HG02973 (cell line): ENCODE data around the gene ICOS.
A peak's percentile ranks its signal among the peaks of the same experiment; 100 is the strongest.
"Not testable (repeated sequence)": the region's sequence is repeated elsewhere in the genome, so short reads cannot be mapped to it uniquely, and the experiment has no call there.

Experiments
- ATAC-seq: cut with Tn5 transposase; IDR thresholded peaks from one replicate; pipeline ENCODE4 v1.9.1; 2021; ENCODE audit warnings: moderate library complexity; ENCODE audit not compliant: unreplicated experiment

Gene ICOS

GRCh38 chr2:203973000-203973399 lies 36.4 kb downstream of the ICOS start:
- peak; percentile 59 for ATAC-seq

GRCh38 chr2:203973676-203974075 lies 37.1 kb downstream of the ICOS start:
- no peak for ATAC-seq

GRCh38 chr2:203975912-203976311 lies 39.3 kb downstream of the ICOS start:
- ATAC-seq, result no peak

GRCh38 chr2:203982276-203982675 lies 45.7 kb downstream of the ICOS start:
- no peak for ATAC-seq

- ATAC-seq, result no peak
These were observed 46.6 kb downstream of the ICOS start for GRCh38 chr2:203983064-203983715.

- not testable (repeated sequence) for ATAC-seq
These were observed 49.4 kb downstream of the ICOS start for GRCh38 chr2:203985978-203986377.

- ATAC-seq, result no peak
These were observed 51.4 kb downstream of the ICOS start for GRCh38 chr2:203987959-203988358.

GRCh38 chr2:203988500-203989260 lies 52.1 kb downstream of the ICOS start:
- ATAC-seq, result no peak

GRCh38 chr2:203989521-203989920 lies 53.0 kb downstream of the ICOS start:
- ATAC-seq, result no peak

GRCh38 chr2:203992509-203992908 lies 55.9 kb downstream of the ICOS start:
- no peak for ATAC-seq

- no peak for ATAC-seq
These were observed 56.4 kb downstream of the ICOS start for GRCh38 chr2:203993011-203993410.

- ATAC-seq, result no peak
These were observed 57.0 kb downstream of the ICOS start for GRCh38 chr2:203993560-203993959.

GRCh38 chr2:203994735-203995134 lies 58.2 kb downstream of the ICOS start:
- ATAC-seq, result no peak

- ATAC-seq, result no peak
These were observed 60.1 kb downstream of the ICOS start for GRCh38 chr2:203996692-203997091.

GRCh38 chr2:203997481-203997880 lies 60.9 kb downstream of the ICOS start:
- peak; percentile 49 for ATAC-seq

- no peak for ATAC-seq
These were observed 61.6 kb downstream of the ICOS start for GRCh38 chr2:203997980-203998809.

GRCh38 chr2:203999835-204000234 lies 63.3 kb downstream of the ICOS start:
- ATAC-seq, result no peak

- ATAC-seq, result no peak
These were observed 63.9 kb downstream of the ICOS start for GRCh38 chr2:204000446-204000845.

GRCh38 chr2:204003276-204003990 lies 66.9 kb downstream of the ICOS start:
- no peak for ATAC-seq

- no peak for ATAC-seq
These were observed 68.3 kb downstream of the ICOS start for GRCh38 chr2:204004912-204005311.
